ENCODE data around the gene FNDC10.

Gene FNDC10

GRCh38 chr1:1627829-1628753, 28.2 kb upstream of the FNDC10 start:
- in situ Hi-C loops (cut with MboI; ENCODE audit: low sequenced_read_pairs) = no loop called here

- in situ Hi-C loops (cut with MboI; ENCODE audit: low sequenced_read_pairs) = no loop called here
These were observed 27.4 kb upstream of the FNDC10 start for GRCh38 chr1:1627261-1627828.

GRCh38 chr1:1626207-1627141, 26.5 kb upstream of the FNDC10 start:
- in situ Hi-C loops (cut with MboI; ENCODE audit: low sequenced_read_pairs) = no loop called here

GRCh38 chr1:1625824-1626206, 25.9 kb upstream of the FNDC10 start:
- in situ Hi-C loops (cut with MboI; ENCODE audit: low sequenced_read_pairs) = no loop called here

- in situ Hi-C loops (cut with MboI; ENCODE audit: low sequenced_read_pairs) = no loop called here
These were observed 25.5 kb upstream of the FNDC10 start for GRCh38 chr1:1625404-1625775.

- in situ Hi-C loops (cut with MboI; ENCODE audit: low sequenced_read_pairs) = no loop called here
These were observed 24.8 kb upstream of the FNDC10 start for GRCh38 chr1:1624443-1625403.

GRCh38 chr1:1623631-1624442, 23.9 kb upstream of the FNDC10 start:
- in situ Hi-C loops (cut with MboI; ENCODE audit: low sequenced_read_pairs) = no loop called here

GRCh38 chr1:1623181-1623630, 23.3 kb upstream of the FNDC10 start:
- in situ Hi-C loops (cut with MboI; ENCODE audit: low sequenced_read_pairs) = no loop called here

- in situ Hi-C loops (cut with MboI; ENCODE audit: low sequenced_read_pairs) = no loop called here
These were observed 22.8 kb upstream of the FNDC10 start for GRCh38 chr1:1622788-1623094.

- in situ Hi-C loops (cut with MboI; ENCODE audit: low sequenced_read_pairs) = no loop called here
These were observed 22.3 kb upstream of the FNDC10 start for GRCh38 chr1:1622010-1622787.

GRCh38 chr1:1621173-1622009, 21.5 kb upstream of the FNDC10 start:
- in situ Hi-C loops (cut with MboI; ENCODE audit: low sequenced_read_pairs) = no loop called here

GRCh38 chr1:1620433-1621139, 20.7 kb upstream of the FNDC10 start:
- in situ Hi-C loops (cut with MboI; ENCODE audit: low sequenced_read_pairs) = no loop called here

GRCh38 chr1:1619917-1620361, 20.0 kb upstream of the FNDC10 start:
- in situ Hi-C loops (cut with MboI; ENCODE audit: low sequenced_read_pairs) = no loop called here

GRCh38 chr1:1618396-1619068, 18.6 kb upstream of the FNDC10 start:
- in situ Hi-C loops (cut with MboI; ENCODE audit: low sequenced_read_pairs) = no loop called here

GRCh38 chr1:1617925-1618324, 18.0 kb upstream of the FNDC10 start:
- in situ Hi-C loops (cut with MboI; ENCODE audit: low sequenced_read_pairs) = no loop called here

- in situ Hi-C loops (cut with MboI; ENCODE audit: low sequenced_read_pairs) = no loop called here
These were observed 17.6 kb upstream of the FNDC10 start for GRCh38 chr1:1617516-1617915.

- in situ Hi-C loops (cut with MboI; ENCODE audit: low sequenced_read_pairs) = no loop called here
These were observed 16.9 kb upstream of the FNDC10 start for GRCh38 chr1:1616838-1617237.
